GM12874 (cell line): ENCODE measurements around the gene BST2.

Source experiments
- TF ChIP-seq, protein P1 (sequence below): IDR thresholded peaks from 2 replicates; pipeline ENCODE4 v1.5.1; 2011; ENCODE audit warnings: low read depth, mild to moderate bottlenecking, control low read depth, low read length, moderate library complexity; ENCODE audit not compliant: insufficient read depth

The BST2 gene

DNA sequence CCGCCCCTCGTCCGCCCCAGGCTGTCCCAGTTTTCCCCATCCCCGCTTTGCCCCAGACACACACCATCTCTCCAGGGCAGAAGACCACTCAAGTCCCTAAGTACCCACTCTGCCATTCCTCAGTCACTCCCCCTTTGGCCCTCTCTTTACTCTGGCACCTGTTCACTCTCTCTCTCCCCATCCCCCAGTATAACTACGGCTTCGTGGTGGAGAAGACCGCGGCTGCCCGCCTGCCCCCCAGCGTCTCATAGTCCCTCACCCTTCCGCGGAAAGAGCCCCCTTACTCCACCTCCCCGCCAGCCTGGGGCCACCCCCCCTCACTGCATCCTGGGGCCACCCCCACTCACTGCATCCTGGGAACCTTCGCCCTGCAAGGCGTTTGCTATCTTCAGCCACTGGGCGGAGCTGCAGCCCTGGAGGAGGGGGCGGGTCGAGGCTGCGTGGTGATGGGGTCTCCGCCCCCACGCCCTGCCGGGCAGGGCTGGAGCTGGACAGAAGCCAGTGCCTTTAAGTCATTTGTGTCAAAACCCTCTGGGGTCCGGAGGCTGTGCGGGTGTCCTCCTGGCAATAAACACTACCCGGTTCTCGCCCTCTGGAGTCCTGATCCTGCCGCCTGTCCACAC, 19.4 kb upstream of the BST2 start:
- TF ChIP-seq, protein P1, sequence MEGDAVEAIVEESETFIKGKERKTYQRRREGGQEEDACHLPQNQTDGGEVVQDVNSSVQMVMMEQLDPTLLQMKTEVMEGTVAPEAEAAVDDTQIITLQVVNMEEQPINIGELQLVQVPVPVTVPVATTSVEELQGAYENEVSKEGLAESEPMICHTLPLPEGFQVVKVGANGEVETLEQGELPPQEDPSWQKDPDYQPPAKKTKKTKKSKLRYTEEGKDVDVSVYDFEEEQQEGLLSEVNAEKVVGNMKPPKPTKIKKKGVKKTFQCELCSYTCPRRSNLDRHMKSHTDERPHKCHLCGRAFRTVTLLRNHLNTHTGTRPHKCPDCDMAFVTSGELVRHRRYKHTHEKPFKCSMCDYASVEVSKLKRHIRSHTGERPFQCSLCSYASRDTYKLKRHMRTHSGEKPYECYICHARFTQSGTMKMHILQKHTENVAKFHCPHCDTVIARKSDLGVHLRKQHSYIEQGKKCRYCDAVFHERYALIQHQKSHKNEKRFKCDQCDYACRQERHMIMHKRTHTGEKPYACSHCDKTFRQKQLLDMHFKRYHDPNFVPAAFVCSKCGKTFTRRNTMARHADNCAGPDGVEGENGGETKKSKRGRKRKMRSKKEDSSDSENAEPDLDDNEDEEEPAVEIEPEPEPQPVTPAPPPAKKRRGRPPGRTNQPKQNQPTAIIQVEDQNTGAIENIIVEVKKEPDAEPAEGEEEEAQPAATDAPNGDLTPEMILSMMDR = peak; percentile 61

DNA sequence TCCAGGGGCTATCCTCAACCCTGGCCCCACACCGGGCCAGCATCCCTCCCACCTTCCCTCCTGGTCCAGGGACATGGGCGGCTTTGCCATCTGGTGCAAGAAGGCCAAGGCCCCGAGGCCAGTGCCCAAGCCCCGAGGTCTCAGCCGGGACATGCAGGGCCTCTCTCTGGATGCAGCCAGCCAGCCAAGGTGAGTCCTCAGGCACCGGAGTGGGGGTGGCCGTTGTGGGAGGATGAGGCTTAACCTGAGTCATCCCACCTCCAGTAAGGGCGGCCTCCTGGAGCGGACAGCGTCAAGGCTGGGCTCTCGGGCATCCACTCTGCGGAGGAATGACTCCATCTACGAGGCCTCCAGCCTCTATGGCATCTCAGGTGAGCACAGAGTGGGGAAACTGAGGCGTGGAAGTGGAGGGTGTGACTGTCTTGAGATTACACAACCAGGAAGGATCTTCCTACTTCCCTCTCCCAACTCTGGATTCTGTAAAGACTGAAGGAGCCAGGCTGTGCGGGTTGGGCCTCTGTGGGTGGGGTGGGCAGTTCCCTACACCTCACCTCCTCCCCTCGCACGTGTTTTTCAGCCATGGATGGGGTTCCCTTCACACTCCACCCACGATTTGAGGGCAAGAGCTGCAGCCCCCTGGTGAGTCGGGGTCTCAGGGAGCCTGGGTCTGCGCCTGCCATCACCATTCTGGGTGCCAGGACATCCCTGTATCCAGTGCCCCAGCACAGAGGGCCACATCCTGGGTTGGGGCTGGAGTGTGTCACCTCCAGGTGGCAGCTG, 18.2 kb upstream of the BST2 start:
- TF ChIP-seq, protein P1 = no peak

DNA sequence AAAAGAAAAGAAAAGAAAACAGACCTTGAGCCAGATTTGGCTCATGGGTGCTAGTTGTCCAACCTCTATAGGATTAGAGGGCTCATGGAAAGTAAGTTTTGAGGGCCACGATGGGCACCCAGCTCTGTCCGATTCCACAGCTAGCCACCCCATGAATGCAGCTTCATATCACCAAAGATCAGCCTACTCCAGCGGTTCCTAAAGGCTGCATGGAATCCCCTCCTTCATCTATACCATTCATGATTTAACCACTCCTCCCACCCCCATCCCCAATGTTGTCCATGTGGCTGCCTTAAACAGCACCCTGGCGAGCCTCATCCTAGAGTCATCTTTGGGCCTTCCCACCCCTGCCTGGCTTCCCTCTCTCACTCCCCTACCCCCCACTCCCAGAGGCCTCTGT, 16.5 kb upstream of the BST2 start:
- TF ChIP-seq, protein P1 = no peak

DNA sequence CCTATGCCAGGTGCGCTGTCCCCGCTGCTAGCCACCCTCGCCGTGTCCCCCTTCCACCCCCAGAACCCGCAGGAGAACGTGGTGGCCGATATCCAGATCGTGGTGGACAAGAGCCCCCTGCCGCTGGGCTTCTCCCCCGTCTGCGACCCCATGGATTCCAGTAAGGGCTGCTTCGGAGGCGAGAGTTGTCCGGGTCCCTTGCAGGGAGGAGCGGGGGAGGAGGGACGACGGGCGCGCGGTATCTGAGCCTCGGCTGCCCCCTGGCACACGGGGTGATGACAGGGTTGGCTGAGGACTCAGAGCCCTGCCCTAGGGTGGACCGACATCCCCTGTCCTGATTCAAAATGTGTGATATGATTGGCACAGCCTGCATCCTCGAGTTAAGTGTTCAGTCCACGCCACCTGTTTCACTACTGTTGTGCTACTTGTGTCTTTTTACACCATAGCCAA, 15.1 kb upstream of the BST2 start:
- TF ChIP-seq, protein P1 = no peak

DNA sequence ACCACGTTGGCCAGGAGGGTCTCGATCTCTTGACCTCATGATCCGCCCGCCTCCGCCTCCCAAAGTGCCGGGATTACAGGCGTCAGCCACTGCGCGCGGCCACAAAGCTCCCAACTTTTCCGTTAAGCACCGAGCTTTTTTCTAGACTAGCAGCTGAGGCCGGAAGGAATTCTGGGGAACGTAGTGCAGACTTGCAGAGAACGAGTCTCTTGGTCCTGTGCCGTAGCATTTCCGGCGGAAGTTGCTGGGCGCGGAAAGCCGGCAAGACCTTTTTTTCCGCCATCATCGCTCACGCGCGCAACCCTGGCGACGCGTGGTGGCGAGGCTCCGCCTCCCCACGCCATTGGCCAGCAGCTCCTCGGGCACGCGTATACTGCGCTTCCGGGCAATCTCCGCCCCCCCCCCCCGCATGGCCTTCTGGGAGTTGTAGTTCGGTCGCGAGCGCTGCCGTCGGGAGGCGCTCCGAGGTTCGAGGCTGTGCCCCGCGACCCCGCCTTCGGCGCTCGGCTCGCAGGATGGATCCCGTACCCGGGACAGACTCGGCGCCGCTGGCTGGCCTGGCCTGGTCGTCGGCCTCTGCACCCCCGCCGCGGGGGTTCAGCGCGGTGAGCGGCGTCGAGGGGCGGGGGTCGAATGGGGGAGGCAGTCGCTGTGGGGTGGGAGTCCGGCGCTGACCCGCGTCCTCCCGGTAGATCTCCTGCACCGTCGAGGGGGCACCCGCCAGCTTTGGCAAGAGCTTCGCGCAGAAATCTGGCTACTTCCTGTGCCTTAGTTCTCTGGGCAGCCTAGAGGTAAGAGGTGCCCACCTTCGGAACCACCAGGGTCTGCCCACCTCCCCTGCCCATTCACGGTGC, 14.4 kb upstream of the BST2 start, which contains the start of gene MVB12A:
MVB12A (plus strand) TSS at position 427 of the 854 bp plus-strand sequence; CDS start at position 516, 89 bp downstream.
- TF ChIP-seq, protein P1 = no peak

DNA sequence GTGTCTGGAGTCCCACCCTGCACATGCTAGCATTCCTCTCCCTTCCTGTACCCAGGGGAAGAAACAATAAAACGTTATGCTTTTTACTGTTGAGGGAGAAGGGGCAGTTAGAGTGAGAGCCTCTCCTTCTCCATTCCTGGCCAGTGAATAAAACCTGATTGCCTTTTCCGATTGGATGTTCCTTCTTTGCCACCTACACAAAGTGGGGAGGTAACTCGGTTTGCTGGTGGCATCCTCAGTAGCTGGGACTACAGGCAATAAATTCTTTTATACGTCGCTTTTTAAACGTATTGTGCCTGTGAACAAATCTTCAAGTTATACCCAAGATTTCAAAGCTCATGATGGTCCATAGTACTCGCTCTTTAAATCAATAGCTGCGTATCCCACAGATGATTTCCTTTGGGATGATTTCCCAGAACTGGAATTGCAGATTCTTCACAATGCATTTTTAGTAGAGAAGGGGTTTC, 13.8 kb upstream of the BST2 start:
- TF ChIP-seq, protein P1 = no peak

DNA sequence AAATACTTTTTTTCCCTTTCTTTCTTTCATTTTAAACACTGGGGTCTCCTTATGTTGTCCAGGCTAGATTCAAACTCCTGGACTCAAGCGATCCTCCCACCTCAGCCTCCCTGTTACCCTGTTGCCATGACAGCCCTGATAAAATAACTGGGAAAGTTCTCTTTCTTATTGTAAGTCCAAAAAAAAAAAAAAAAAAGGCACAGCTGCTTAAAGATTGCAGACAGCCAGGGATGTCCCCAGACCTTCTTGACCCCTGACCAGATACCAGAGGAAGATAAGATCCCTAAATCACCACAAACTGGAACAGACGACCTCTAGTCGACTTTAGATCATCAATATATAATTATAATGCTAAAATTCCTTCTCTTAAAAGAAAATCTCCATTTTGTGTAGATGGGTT, 13.3 kb upstream of the BST2 start:
- TF ChIP-seq, protein P1 = no peak
